ENCODE measurements around the gene SFMBT2.
"Not testable (repeated sequence)": the region's sequence is repeated elsewhere in the genome, so short reads cannot be mapped to it uniquely, and the experiment has no call there.

The SFMBT2 gene

GRCh38 chr10:7190772-7191171 is 220.1 kb downstream of the SFMBT2 start:
- DNase-seq: not testable (repeated sequence)

GRCh38 chr10:7189909-7190308 is 220.9 kb downstream of the SFMBT2 start:
- DNase-seq: no peak

GRCh38 chr10:7188456-7189050 is 222.3 kb downstream of the SFMBT2 start:
- peak in 2 of 56 donors; percentile 5 to 30 for DNase-seq

GRCh38 chr10:7186387-7187018 is 224.3 kb downstream of the SFMBT2 start:
- no peak for DNase-seq

- DNase-seq: no peak
Measured at GRCh38 chr10:7185367-7185690, 225.5 kb downstream of the SFMBT2 start.

- DNase-seq: peak in 2 of 56 donors; percentile 16 to 33
Measured at GRCh38 chr10:7184660-7185366, 226.0 kb downstream of the SFMBT2 start.

GRCh38 chr10:7184116-7184515 is 226.7 kb downstream of the SFMBT2 start:
- DNase-seq: not testable (repeated sequence)

GRCh38 chr10:7182327-7182726 is 228.5 kb downstream of the SFMBT2 start:
- DNase-seq: not testable (repeated sequence)

GRCh38 chr10:7181420-7181819 is 229.4 kb downstream of the SFMBT2 start:
- no peak for DNase-seq

GRCh38 chr10:7179536-7179935 is 231.3 kb downstream of the SFMBT2 start:
- DNase-seq: no peak

- no peak for DNase-seq
Measured at GRCh38 chr10:7173948-7174347, 236.9 kb downstream of the SFMBT2 start.

- DNase-seq: no peak
Measured at GRCh38 chr10:7171825-7172224, 239.0 kb downstream of the SFMBT2 start.

GRCh38 chr10:7170626-7171322 is 240.1 kb downstream of the SFMBT2 start:
- DNase-seq: peak in 31 of 56 donors; percentile 6 to 65 (median 24)

GRCh38 chr10:7168414-7168813 is 242.4 kb downstream of the SFMBT2 start:
- DNase-seq: no peak

- DNase-seq: no peak
Measured at GRCh38 chr10:7165500-7166177, 245.2 kb downstream of the SFMBT2 start.

GRCh38 chr10:7164955-7165354 is 245.9 kb downstream of the SFMBT2 start:
- no peak for DNase-seq

- DNase-seq: no peak
Measured at GRCh38 chr10:7162331-7162730, 248.5 kb downstream of the SFMBT2 start.

- no peak for DNase-seq
Measured at GRCh38 chr10:7161484-7162250, 249.2 kb downstream of the SFMBT2 start.

GRCh38 chr10:7159928-7160327 is 250.9 kb downstream of the SFMBT2 start:
- DNase-seq: no peak

- DNase-seq: no peak
Measured at GRCh38 chr10:7159517-7159916, 251.3 kb downstream of the SFMBT2 start.

GRCh38 chr10:7157091-7157490 is 253.7 kb downstream of the SFMBT2 start:
- no peak for DNase-seq

Measured in amygdala (tissue), 56 donors.